Liver (tissue), 9 donors: ENCODE results near the gene HSD17B12. TPM values are rescaled to one million over a fixed set of nuclear protein-coding genes. Genes with fewer than 3 reads are reported as not detected.

Experiments
- DNase-seq: peaks from one replicate; pipeline ENCODE4 v3.0.0-alpha.2; 2017; ENCODE audit warnings: low spot score
- H3K27ac ChIP-seq, 2 donors: one replicate each; pipeline ENCODE4 v1.7.0; 2013; ENCODE audit warnings: inconsistent platforms in 2 of 2, low read length in 2 of 2, control low read depth in 1 of 2, low read depth in 1 of 2, mild to moderate bottlenecking in 1 of 2
- H3K27me3 ChIP-seq, 4 donors: one replicate each; pipeline versions ENCODE4 v1.6.1 to v1.7.0; 2013; ENCODE audit warnings: low read length in 3 of 4, inconsistent platforms in 1 of 4, mild to moderate bottlenecking in 1 of 4, moderate library complexity in 1 of 4; ENCODE audit not compliant: control insufficient read depth in 4 of 4, insufficient read depth in 4 of 4
- H3K36me3 ChIP-seq, 4 donors: one replicate each; pipeline versions ENCODE4 v1.6.1 to v1.7.0; 2013; ENCODE audit warnings: low read length in 3 of 4, mild to moderate bottlenecking in 3 of 4, low read depth in 1 of 4, moderate library complexity in 1 of 4; ENCODE audit not compliant: control insufficient read depth in 4 of 4, insufficient read depth in 3 of 4
- H3K4me1 ChIP-seq, 4 donors: one replicate each; pipeline versions ENCODE4 v1.6.1 to v1.7.0; 2013; ENCODE audit warnings: low read length in 3 of 4, mild to moderate bottlenecking in 3 of 4, moderate library complexity in 1 of 4; ENCODE audit not compliant: control insufficient read depth in 4 of 4, insufficient read depth in 4 of 4
- H3K4me3 ChIP-seq, 3 donors: one replicate each; pipeline versions ENCODE4 v1.6.1 to v1.7.0; 2013; ENCODE audit warnings: low read length in 3 of 3, control low read depth in 1 of 3, low read depth in 1 of 3, mild to moderate bottlenecking in 1 of 3
- H3K9ac ChIP-seq, 2 donors: one replicate each; pipeline ENCODE4 v1.7.0; 2013; ENCODE audit warnings: low read length in 2 of 2, mild to moderate bottlenecking in 2 of 2, moderate library complexity in 2 of 2, control low read depth in 1 of 2, low read depth in 1 of 2
- H3K9me3 ChIP-seq, 4 donors: one replicate each; pipeline versions ENCODE4 v1.6.1 to v1.7.0; 2013; ENCODE audit warnings: low read length in 3 of 4; ENCODE audit not compliant: control insufficient read depth in 4 of 4
- CTCF ChIP-seq: fragments of 150-350 bp; IDR thresholded peaks from 2 replicates; pipeline ENCODE4 v1.5.1; 2017; ENCODE audit warnings: improper control_type of control experiment, low read depth, low read length; ENCODE audit not compliant: missing input control
- EGR1 ChIP-seq, 2 donors: IDR thresholded peaks; 2 replicates each; pipeline ENCODE4 v1.6.1; 2016 to 2018; ENCODE audit warnings: antibody characterized with exemption in 2 of 2, low read depth in 2 of 2
- FOXA2 ChIP-seq: IDR thresholded peaks from 2 replicates; pipeline ENCODE4 v1.6.1; 2016; ENCODE audit warnings: antibody characterized with exemption
- HNF4A ChIP-seq, 2 donors: conservative IDR thresholded peaks; 2 replicates each; pipeline ENCODE4 v1.6.1; 2016; ENCODE audit warnings: antibody characterized with exemption in 2 of 2, mild to moderate bottlenecking in 2 of 2
- HNF4G ChIP-seq: IDR thresholded peaks from 2 replicates; pipeline ENCODE4 v1.6.1; 2016; ENCODE audit warnings: antibody characterized with exemption
- JUND ChIP-seq, 2 donors: IDR thresholded peaks; 2 replicates each; pipeline ENCODE4 v1.6.1; 2016; ENCODE audit warnings: antibody characterized with exemption in 2 of 2
- RAD21 ChIP-seq, 2 donors: IDR thresholded peaks; 2 replicates each; pipeline ENCODE4 v1.6.1; 2016; ENCODE audit warnings: antibody characterized with exemption in 2 of 2, mild to moderate bottlenecking in 2 of 2
- REST ChIP-seq: IDR thresholded peaks from 2 replicates; pipeline ENCODE4 v1.6.1; 2016; ENCODE audit warnings: antibody characterized with exemption, mild to moderate bottlenecking
- RXRA ChIP-seq, 2 donors: IDR thresholded peaks; 2 replicates each; pipeline ENCODE4 v1.6.1; 2017 to 2018; ENCODE audit warnings: antibody characterized with exemption in 2 of 2, mild to moderate bottlenecking in 1 of 2
- SP1 ChIP-seq: IDR thresholded peaks from 2 replicates; pipeline ENCODE4 v1.6.1; 2018; ENCODE audit warnings: antibody characterized with exemption, mild to moderate bottlenecking
- TAF1 ChIP-seq: conservative IDR thresholded peaks from 2 replicates; pipeline ENCODE4 v1.6.1; 2016; ENCODE audit warnings: antibody characterized with exemption, mild to moderate bottlenecking
- YY1 ChIP-seq: IDR thresholded peaks from 2 replicates; pipeline ENCODE4 v1.6.1; 2016; ENCODE audit warnings: antibody characterized with exemption, mild to moderate bottlenecking
- ZBTB33 ChIP-seq: IDR thresholded peaks from 2 replicates; pipeline ENCODE4 v1.6.1; 2016; ENCODE audit warnings: antibody characterized with exemption
- WGBS: extraction: QIAGEN DNeasy Blood & Tissue Kit; methylation state at CpG from one replicate; pipeline ENCODE4 v1.1.7; 2013; 5-methylcytosine and 5-hydroxymethylcytosine counted together
- polyA plus RNA-seq, 2 donors: library from polyadenylated mRNA; stranded (reverse) in 1 of 2; unstranded in 1 of 2; fragments of 200-250 nt in 1 of 2; fragments of >200 nt in 1 of 2; fragmentation: Nextera tagmentation in 1 of 2; extraction: Ambion mirVana in 1 of 2; gene quantifications; one replicate each; pipeline versions ENCODE4 v1.2.1 to v1.2.3, GENCODE V29; 2013 to 2015
- total RNA-seq, 2 donors: library from RNA; depleted of rRNA; stranded (reverse); fragments of >200 nt; gene quantifications; one replicate each; pipeline ENCODE4 v1.2.3, GENCODE V29; 2014
- donor health status: healthy.
- donor health status: healthy.
- donor health status: healthy.
- donor health status: healthy.
- donor health status: healthy.

HSD17B12 gene
- total and polyA plus RNA-seq, 4 donors: 50.3 to 126 (median 68.3) TPM

- no peak for TF ChIP-seq HNF4A (conservative IDR thresholded peaks at IDR 0.05)
These were observed 152.0 kb downstream of the HSD17B12 start (continued) for GRCh38 chr11:43832536-43832935.

DNA sequence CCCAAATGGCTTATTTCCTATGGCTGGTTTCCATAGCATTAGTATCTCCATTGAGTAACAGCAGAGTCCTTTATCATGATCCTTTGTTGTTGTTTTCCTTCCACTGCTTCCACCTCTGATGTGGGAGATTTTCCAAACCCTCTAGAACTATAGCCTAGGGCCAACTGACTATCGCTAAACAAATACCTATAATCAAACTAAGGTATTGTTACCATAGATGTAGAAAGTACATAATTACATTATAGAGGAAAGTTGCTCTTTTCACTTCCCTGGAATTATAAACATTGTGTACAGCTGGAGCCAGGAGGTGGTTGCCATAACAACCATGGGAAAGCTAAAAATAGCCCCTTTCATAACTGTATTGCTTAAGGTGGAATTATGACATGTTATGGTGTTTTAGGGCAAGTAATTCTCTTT is 153.1 kb downstream of the HSD17B12 start:
- H3K36me3 ChIP-seq: peaks cover 0 to 3% (median 0%) of the 10 kb centered on the region in 4 donors
- H3K9ac ChIP-seq: no peak overlapping the region
- WGBS: 82% methylated on average over 1 of the region's 1 CpG
- H3K9me3 ChIP-seq: no peaks in the 10 kb centered on the region
- H3K27me3 ChIP-seq: no peaks in the 10 kb centered on the region
- TF ChIP-seq ZBTB33: no peak
- TF ChIP-seq JUND (IDR thresholded peaks at IDR 0.05): no peak
- no peak for TF ChIP-seq REST
- no peak for TF ChIP-seq YY1
- TF ChIP-seq EGR1 (IDR thresholded peaks at IDR 0.05; ENCODE audit: low read depth in 2 of 2): no peak
- TF ChIP-seq RXRA (IDR thresholded peaks at IDR 0.05): no peak
- TF ChIP-seq FOXA2: no peak
- TF ChIP-seq CTCF: no peak
- no peak for TF ChIP-seq SP1
- no peak for TF ChIP-seq RAD21 (IDR thresholded peaks at IDR 0.05)
- TF ChIP-seq HNF4A (conservative IDR thresholded peaks at IDR 0.05): no peak
- TF ChIP-seq HNF4G: no peak
- no peak for TF ChIP-seq TAF1
- H3K4me1 ChIP-seq: no peaks in the 10 kb centered on the region
- H3K27ac ChIP-seq: no peak overlapping the region
- DNase-seq: no peak
- no peak overlapping the region for H3K4me3 ChIP-seq

DNA sequence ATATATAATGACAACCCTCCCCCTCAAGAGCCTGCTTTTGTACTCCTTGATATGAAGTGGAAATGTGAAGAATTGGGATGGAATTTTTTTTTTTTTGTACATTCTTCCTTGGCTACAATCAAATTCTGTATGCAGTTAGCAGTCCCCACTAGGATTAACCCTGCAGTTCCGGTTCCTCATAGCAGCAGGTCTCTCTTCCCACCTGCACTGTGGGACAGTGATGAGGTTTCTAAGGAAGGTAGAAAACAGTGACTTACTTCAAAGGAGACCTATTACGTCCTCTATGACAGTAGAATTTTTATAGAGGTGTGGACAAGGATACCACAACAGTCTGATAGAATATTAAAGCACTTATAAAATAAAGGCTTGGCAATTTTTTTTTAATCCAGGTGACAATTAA is 153.7 kb downstream of the HSD17B12 start:
- no peak overlapping the region for H3K9ac ChIP-seq
- no peak overlapping the region for H3K4me3 ChIP-seq
- H3K4me1 ChIP-seq: no peaks in the 10 kb centered on the region
- TF ChIP-seq YY1: no peak
- no peak for TF ChIP-seq CTCF
- no peak for TF ChIP-seq SP1
- TF ChIP-seq ZBTB33: no peak
- no peak overlapping the region for H3K27ac ChIP-seq
- H3K36me3 ChIP-seq: peaks cover 0 to 5% (median 0%) of the 10 kb centered on the region in 4 donors
- no peak for DNase-seq
- 92% methylated on average over 2 of the region's 2 CpGs for WGBS
- H3K27me3 ChIP-seq: no peaks in the 10 kb centered on the region
- no peaks in the 10 kb centered on the region for H3K9me3 ChIP-seq
